ENCODE results near the gene ZNF316.

GRCh38 chr7:6618621-6619020 is 18.5 kb upstream of the ZNF316 start:
- TF ChIP-seq, protein P1, sequence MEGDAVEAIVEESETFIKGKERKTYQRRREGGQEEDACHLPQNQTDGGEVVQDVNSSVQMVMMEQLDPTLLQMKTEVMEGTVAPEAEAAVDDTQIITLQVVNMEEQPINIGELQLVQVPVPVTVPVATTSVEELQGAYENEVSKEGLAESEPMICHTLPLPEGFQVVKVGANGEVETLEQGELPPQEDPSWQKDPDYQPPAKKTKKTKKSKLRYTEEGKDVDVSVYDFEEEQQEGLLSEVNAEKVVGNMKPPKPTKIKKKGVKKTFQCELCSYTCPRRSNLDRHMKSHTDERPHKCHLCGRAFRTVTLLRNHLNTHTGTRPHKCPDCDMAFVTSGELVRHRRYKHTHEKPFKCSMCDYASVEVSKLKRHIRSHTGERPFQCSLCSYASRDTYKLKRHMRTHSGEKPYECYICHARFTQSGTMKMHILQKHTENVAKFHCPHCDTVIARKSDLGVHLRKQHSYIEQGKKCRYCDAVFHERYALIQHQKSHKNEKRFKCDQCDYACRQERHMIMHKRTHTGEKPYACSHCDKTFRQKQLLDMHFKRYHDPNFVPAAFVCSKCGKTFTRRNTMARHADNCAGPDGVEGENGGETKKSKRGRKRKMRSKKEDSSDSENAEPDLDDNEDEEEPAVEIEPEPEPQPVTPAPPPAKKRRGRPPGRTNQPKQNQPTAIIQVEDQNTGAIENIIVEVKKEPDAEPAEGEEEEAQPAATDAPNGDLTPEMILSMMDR (IDR thresholded peaks at IDR 0.05 in 8 of 11, conservative IDR thresholded peaks at IDR 0.05 in 3 of 11) = no peak
- no peak for TF ChIP-seq POLR2A (IDR thresholded peaks at IDR 0.05)
- TF ChIP-seq POLR2AphosphoS5 (IDR thresholded peaks at IDR 0.05) = no peak

All from spleen (tissue), 7 donors.